Measurements from ENCODE around the gene SPRR2E. TPM values are rescaled to one million over a fixed set of nuclear protein-coding genes. Genes with fewer than 3 reads are reported as not detected.
"Not testable (repeated sequence)": the region's sequence is repeated elsewhere in the genome, so short reads cannot be mapped to it uniquely, and the experiment has no call there.

The SPRR2E gene
- total RNA-seq, 1 donor from 2014 or later, result not detected

GRCh38 chr1:153127296-153127695, 33.0 kb upstream of the SPRR2E start:
- Mint-ChIP-seq H3K27me3 (no peaks in the 10 kb centered on the region), H3K36me3 (ENCODE audit: insufficient read depth) (no peaks in the 10 kb centered on the region)
- no peak for TF ChIP-seq CTCF (IDR thresholded peaks at IDR 0.05; ENCODE audit: unreplicated experiment)

GRCh38 chr1:153125536-153125935, 31.2 kb upstream of the SPRR2E start:
- peaks cover 19% of the 10 kb centered on the region for H3K4me1 Mint-ChIP-seq (ENCODE audit: low read depth)
- H3K9me3 Mint-ChIP-seq (ENCODE audit: low read depth), result peaks cover 15% of the 10 kb centered on the region

More at GRCh38 chr1:153127296-153127695, 33.0 kb upstream of the SPRR2E start:
- DNase-seq (ENCODE audit: low spot score, unreplicated experiment), result no peak
- Mint-ChIP-seq H3K4me3 (ENCODE audit: low read depth) (no peak overlapping the region), H3K27ac (no peak overlapping the region), H3K4me1 (ENCODE audit: low read depth) (peaks cover 11% of the 10 kb centered on the region), H3K9me3 (ENCODE audit: low read depth) (peaks cover 15% of the 10 kb centered on the region)

GRCh38 chr1:153123793-153124192, 29.5 kb upstream of the SPRR2E start:
- peak overlapping the region; percentile 96 for H3K27ac Mint-ChIP-seq
- not testable (repeated sequence) for H3K36me3 Mint-ChIP-seq (ENCODE audit: insufficient read depth); DNase-seq (ENCODE audit: low spot score, unreplicated experiment); H3K4me3 Mint-ChIP-seq (ENCODE audit: low read depth); H3K27me3 Mint-ChIP-seq
- H3K4me1 Mint-ChIP-seq (ENCODE audit: low read depth), result peaks cover 30% of the 10 kb centered on the region
- H3K9me3 Mint-ChIP-seq (ENCODE audit: low read depth), result peaks cover 15% of the 10 kb centered on the region

More at GRCh38 chr1:153125536-153125935, 31.2 kb upstream of the SPRR2E start:
- H3K36me3 Mint-ChIP-seq (ENCODE audit: insufficient read depth), result peaks cover 1% of the 10 kb centered on the region
- H3K4me3 Mint-ChIP-seq (ENCODE audit: low read depth), result no peak overlapping the region
- no peak for DNase-seq (ENCODE audit: low spot score, unreplicated experiment)
- TF ChIP-seq CTCF (IDR thresholded peaks at IDR 0.05; ENCODE audit: unreplicated experiment), result no peak
- H3K27me3 Mint-ChIP-seq, result no peaks in the 10 kb centered on the region
- no peak overlapping the region for H3K27ac Mint-ChIP-seq

- Mint-ChIP-seq H3K9me3 (ENCODE audit: low read depth) (peaks cover 15% of the 10 kb centered on the region), H3K27me3 (no peaks in the 10 kb centered on the region), H3K4me1 (ENCODE audit: low read depth) (peaks cover 30% of the 10 kb centered on the region), H3K36me3 (ENCODE audit: insufficient read depth) (peaks cover 1% of the 10 kb centered on the region), H3K4me3 (ENCODE audit: low read depth) (no peak overlapping the region), H3K27ac (peak overlapping the region; percentile 96)
- no peak for DNase-seq (ENCODE audit: low spot score, unreplicated experiment)
- no peak for TF ChIP-seq CTCF (IDR thresholded peaks at IDR 0.05; ENCODE audit: unreplicated experiment)
These were observed 28.6 kb upstream of the SPRR2E start for GRCh38 chr1:153122831-153123421.

- H3K9me3 Mint-ChIP-seq (ENCODE audit: low read depth), result peaks cover 15% of the 10 kb centered on the region
- no peak for TF ChIP-seq CTCF (IDR thresholded peaks at IDR 0.05; ENCODE audit: unreplicated experiment)
- H3K4me3 Mint-ChIP-seq (ENCODE audit: low read depth), result no peak overlapping the region
- peaks cover 1% of the 10 kb centered on the region for H3K36me3 Mint-ChIP-seq (ENCODE audit: insufficient read depth)
- DNase-seq (ENCODE audit: low spot score, unreplicated experiment), result no peak
- H3K27me3 Mint-ChIP-seq, result no peaks in the 10 kb centered on the region
- H3K27ac Mint-ChIP-seq, result no peak overlapping the region
- peaks cover 30% of the 10 kb centered on the region for H3K4me1 Mint-ChIP-seq (ENCODE audit: low read depth)
These were observed 26.6 kb upstream of the SPRR2E start for GRCh38 chr1:153120945-153121344.

- Mint-ChIP-seq H3K4me1 (ENCODE audit: low read depth) (peaks cover 30% of the 10 kb centered on the region), H3K36me3 (ENCODE audit: insufficient read depth) (peaks cover 1% of the 10 kb centered on the region), H3K27ac (peak overlapping the region; percentile 13), H3K9me3 (ENCODE audit: low read depth) (peaks cover 5% of the 10 kb centered on the region), H3K27me3 (no peaks in the 10 kb centered on the region), H3K4me3 (ENCODE audit: low read depth) (no peak overlapping the region)
- no peak for TF ChIP-seq CTCF (IDR thresholded peaks at IDR 0.05; ENCODE audit: unreplicated experiment)
- no peak for DNase-seq (ENCODE audit: low spot score, unreplicated experiment)
These were observed 25.2 kb upstream of the SPRR2E start for GRCh38 chr1:153119491-153119971.

- H3K27me3 Mint-ChIP-seq; DNase-seq (ENCODE audit: low spot score, unreplicated experiment); H3K27ac Mint-ChIP-seq; H3K9me3 Mint-ChIP-seq (ENCODE audit: low read depth); H3K36me3 Mint-ChIP-seq (ENCODE audit: insufficient read depth); H3K4me3 Mint-ChIP-seq (ENCODE audit: low read depth); H3K4me1 Mint-ChIP-seq (ENCODE audit: low read depth): not testable (repeated sequence)
These were observed 20.9 kb upstream of the SPRR2E start for GRCh38 chr1:153115264-153115663.
